GM12878 (cell line): ENCODE results near the gene SHISA4. TPM values are rescaled to one million over a fixed set of nuclear protein-coding genes. Genes with fewer than 3 reads are reported as not detected.

ENCODE experiments used
- BCLAF1 ChIP-seq: fragments of 450-650 bp; IDR thresholded peaks from 2 replicates; pipeline ENCODE4 v1.6.1; 2017; ENCODE audit warnings: antibody characterized with exemption, mild to moderate bottlenecking, moderate library complexity
- CBX3 ChIP-seq: fragments of 200-600 bp; sonication (generic); IDR thresholded peaks from 2 replicates; pipeline ENCODE4 v1.6.1; 2016; ENCODE audit warnings: low read depth, borderline replicate concordance
- CHD4 ChIP-seq: fragments of 200-600 bp; sonication (generic); IDR thresholded peaks from 2 replicates; pipeline ENCODE4 v1.6.1; 2016; ENCODE audit warnings: mild to moderate bottlenecking
- ESRRA ChIP-seq: IDR thresholded peaks from 2 replicates; pipeline ENCODE4 v1.6.1; 2012; ENCODE audit warnings: mild to moderate bottlenecking, low read length, improper control_type of control experiment
- ETV6 ChIP-seq, 2 experiments: fragments of 450-650 bp in 1 of 2; IDR thresholded peaks in 1 of 2; conservative IDR thresholded peaks in 1 of 2; 2 replicates each; pipeline ENCODE4 v1.6.1; 2014; ENCODE audit warnings: antibody characterized with exemption in 1 of 2, borderline replicate concordance in 1 of 2, low read depth in 1 of 2, mild to moderate bottlenecking in 1 of 2, moderate library complexity in 1 of 2
- EZH2 ChIP-seq: IDR thresholded peaks from 2 replicates; pipeline ENCODE4 v1.6.1; 2012; ENCODE audit warnings: low read depth, mild to moderate bottlenecking, control low read depth, inconsistent platforms, low read length, borderline replicate concordance; ENCODE audit not compliant: control insufficient read depth
- IKZF1 ChIP-seq: fragments of 450-650 bp; conservative IDR thresholded peaks from 2 replicates; pipeline ENCODE4 v1.6.1; 2017; ENCODE audit warnings: antibody characterized with exemption, mild to moderate bottlenecking
- IRF3 ChIP-seq: fragments of 450-650 bp; IDR thresholded peaks from 2 replicates; pipeline ENCODE4 v1.6.1; 2014; ENCODE audit warnings: mild to moderate bottlenecking
- PML ChIP-seq: IDR thresholded peaks from 2 replicates; pipeline ENCODE4 v1.6.1; 2012; ENCODE audit warnings: low read length, inconsistent platforms
- RFX5 ChIP-seq: IDR thresholded peaks from 2 replicates; pipeline ENCODE4 v1.6.1; 2011; ENCODE audit warnings: low read depth, low read length, improper control_type of control experiment
- SMAD5 ChIP-seq: IDR thresholded peaks from 2 replicates; pipeline ENCODE4 v1.6.1; 2016; ENCODE audit warnings: antibody characterized with exemption, low read depth
- SRF ChIP-seq, 2 experiments: IDR thresholded peaks; 2 replicates each; pipeline ENCODE4 v1.6.1; 2011; ENCODE audit warnings: low read depth in 2 of 2, low read length in 2 of 2, mild to moderate bottlenecking in 1 of 2, moderate library complexity in 1 of 2
- TBL1XR1 ChIP-seq: IDR thresholded peaks from 2 replicates; pipeline ENCODE4 v1.6.1; 2012; ENCODE audit warnings: low read depth, low read length, improper control_type of control experiment
- TCF12 ChIP-seq: IDR thresholded peaks from 2 replicates; pipeline ENCODE4 v1.6.1; 2011; ENCODE audit warnings: low read depth, mild to moderate bottlenecking, low read length
- ZBTB11 ChIP-seq: fragments of 450-650 bp; formaldehyde crosslinking; IDR thresholded peaks from 2 replicates; pipeline ENCODE4 v1.5.0; 2022; ENCODE audit warnings: mild to moderate bottlenecking, missing genetic modification characterization
- ZNF274 ChIP-seq: IDR thresholded peaks from one replicate; pipeline ENCODE4 v1.8.0; 2011; ENCODE audit not compliant: insufficient read length, insufficient read depth
- ZNF592 ChIP-seq: fragments of 450-650 bp; IDR thresholded peaks from 2 replicates; pipeline ENCODE4 v1.6.1; 2017; ENCODE audit warnings: mild to moderate bottlenecking, moderate library complexity
- ZNF622 ChIP-seq: fragments of 450-650 bp; IDR thresholded peaks from 2 replicates; pipeline ENCODE4 v1.6.1; 2017; ENCODE audit warnings: mild to moderate bottlenecking, inconsistent platforms
- polyA plus RNA-seq, 11 experiments: library from polyadenylated mRNA; depleted of rRNA in 4 of 11; unstranded in 6 of 11; stranded (reverse) in 5 of 11; fragments of >200 nt; fragmentation: Nextera tagmentation in 4 of 11; fragmentation: Illumina TruSeq in 1 of 11; extraction: Ambion mirVana in 4 of 11; extraction: Trizol in 1 of 11; gene quantifications; 1 replicate in 1 of 11; 2 replicates in 10 of 11; pipeline versions ENCODE4 v1.2.1 to v1.2.3, GENCODE V29; 2011 to 2016; ENCODE audit warnings: inconsistent platforms in 2 of 11, missing spikeins in 2 of 11, low read depth in 1 of 11
- total RNA-seq, 4 experiments: library from RNA; depleted of rRNA in 3 of 4; stranded (reverse); fragments of >200 nt in 3 of 4; fragmentation: Illumina TruSeq in 1 of 4; extraction: Trizol in 1 of 4; gene quantifications; 2 replicates each; pipeline versions ENCODE4 v1.2.1 to v1.2.3, GENCODE V29; 2013 to 2021

Gene SHISA4
- total and polyA plus RNA-seq, 10 of the 15 experiments (the other 5 are each of a cell fraction or from before 2014, with no cell fraction given): 0.07 TPM; not detected in 8

GRCh38 chr1:201895913-201896807 is 7.5 kb downstream of the SHISA4 start (continued):
- TF ChIP-seq ZBTB11: no peak
- TF ChIP-seq TBL1XR1: no peak
- no peak for TF ChIP-seq CBX3
- TF ChIP-seq TCF12: 0 out of 2 replicates have a peak, but pooled peaks have one; percentile 61
- TF ChIP-seq CHD4: no peak
- no peak for TF ChIP-seq ZNF592
- peak; percentile 67 for TF ChIP-seq IKZF1
- no peak for TF ChIP-seq ZNF622
- no peak for TF ChIP-seq EZH2
- no peak for TF ChIP-seq ZNF274
- no peak for TF ChIP-seq ESRRA
- no peak for TF ChIP-seq SRF (IDR thresholded peaks at IDR 0.05; ENCODE audit: low read depth in 2 of 2, low read length in 2 of 2)
- TF ChIP-seq BCLAF1: no peak
- TF ChIP-seq RFX5: no peak
- no peak for TF ChIP-seq PML
- TF ChIP-seq SMAD5: no peak
- TF ChIP-seq IRF3: no peak
- peak in 1 of 2 experiments; percentile 23; a peak in 1 of 4 replicates for TF ChIP-seq ETV6 (conservative IDR thresholded peaks at IDR 0.05 in 1 of 2, IDR thresholded peaks at IDR 0.05 in 1 of 2; ENCODE audit: borderline replicate concordance in 1 of 2, low read depth in 1 of 2)
